Ishikawa (cell line): ENCODE data around the gene COX6A2.

ENCODE experiments used
- CREB1 ChIP-seq: IDR thresholded peaks from 2 replicates; pipeline ENCODE4 v1.6.1; 2012; ENCODE audit warnings: low read depth
- FOXM1 ChIP-seq: IDR thresholded peaks from 2 replicates; pipeline ENCODE4 v1.6.1; 2012; ENCODE audit warnings: low read depth, borderline replicate concordance
- TEAD4 ChIP-seq: IDR thresholded peaks from 2 replicates; pipeline ENCODE4 v1.6.1; 2012
- YY1 ChIP-seq: IDR thresholded peaks from 2 replicates; pipeline ENCODE4 v1.6.1; 2012; ENCODE audit warnings: low read depth
- TF ChIP-seq, protein P1 (sequence below): IDR thresholded peaks from 2 replicates; pipeline ENCODE4 v1.6.1; 2012
- TF ChIP-seq, protein P2 (sequence below): IDR thresholded peaks from 2 replicates; pipeline ENCODE4 v1.6.1; 2012

DNA sequence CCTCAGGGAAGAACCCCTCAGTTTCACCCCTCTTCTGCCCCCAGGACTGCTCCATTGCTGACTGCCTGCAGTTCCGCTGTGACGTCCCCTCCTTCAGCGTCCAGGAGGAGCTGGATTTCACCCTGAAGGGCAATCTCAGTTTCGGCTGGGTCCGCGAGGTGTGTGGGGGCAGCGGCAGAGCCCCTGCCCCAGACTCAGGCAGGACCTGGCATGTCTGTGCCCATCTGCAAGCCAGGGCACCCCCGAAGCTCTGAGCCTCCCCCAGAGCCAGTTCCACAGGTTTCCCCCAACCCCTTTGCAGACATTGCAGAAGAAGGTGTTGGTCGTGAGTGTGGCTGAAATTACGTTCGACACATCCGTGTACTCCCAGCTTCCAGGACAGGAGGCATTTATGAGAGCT, 4.4 kb downstream of the COX6A2 start:
- TF ChIP-seq, protein P1, sequence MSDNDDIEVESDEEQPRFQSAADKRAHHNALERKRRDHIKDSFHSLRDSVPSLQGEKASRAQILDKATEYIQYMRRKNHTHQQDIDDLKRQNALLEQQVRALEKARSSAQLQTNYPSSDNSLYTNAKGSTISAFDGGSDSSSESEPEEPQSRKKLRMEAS: no peak
- TF ChIP-seq, protein P2, sequence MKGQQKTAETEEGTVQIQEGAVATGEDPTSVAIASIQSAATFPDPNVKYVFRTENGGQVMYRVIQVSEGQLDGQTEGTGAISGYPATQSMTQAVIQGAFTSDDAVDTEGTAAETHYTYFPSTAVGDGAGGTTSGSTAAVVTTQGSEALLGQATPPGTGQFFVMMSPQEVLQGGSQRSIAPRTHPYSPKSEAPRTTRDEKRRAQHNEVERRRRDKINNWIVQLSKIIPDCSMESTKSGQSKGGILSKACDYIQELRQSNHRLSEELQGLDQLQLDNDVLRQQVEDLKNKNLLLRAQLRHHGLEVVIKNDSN: no peak
- no peak for TF ChIP-seq TEAD4
- TF ChIP-seq FOXM1: no peak
- TF ChIP-seq YY1: no peak
- TF ChIP-seq CREB1: no peak
